HepG2 (cell line): Measurements from ENCODE around the gene ERP44.

ENCODE experiments used
- ATF2 ChIP-seq: sonication (generic); formaldehyde crosslinking; IDR thresholded peaks from 2 replicates; pipeline ENCODE4 v1.4.0; 2020; ENCODE audit warnings: missing genetic modification reagents
- CBX5 ChIP-seq: sonication (generic); formaldehyde crosslinking; IDR thresholded peaks from 2 replicates; pipeline ENCODE4 v1.4.0; 2020; ENCODE audit warnings: missing genetic modification reagents, borderline replicate concordance
- MAFK ChIP-seq, 2 experiments: IDR thresholded peaks in 1 of 2; conservative IDR thresholded peaks in 1 of 2; 2 replicates each; pipeline ENCODE4 v1.6.1; 2011; ENCODE audit warnings: improper control_type of control experiment in 2 of 2, low read length in 2 of 2
- PHB2 ChIP-seq: fragments of 450-650 bp; IDR thresholded peaks from 2 replicates; pipeline ENCODE4 v1.6.1; 2018; ENCODE audit not compliant: partially characterized antibody
- POLR2A ChIP-seq, 2 experiments: IDR thresholded peaks; 2 replicates each; pipeline ENCODE4 v1.6.1; 2011; ENCODE audit warnings: low read depth in 2 of 2, low read length in 2 of 2, mild to moderate bottlenecking in 1 of 2, moderate library complexity in 1 of 2; ENCODE audit not compliant: insufficient read depth in 1 of 2
- POLR2AphosphoS5 ChIP-seq: IDR thresholded peaks from 2 replicates; pipeline ENCODE4 v1.6.1; 2012; ENCODE audit warnings: low read depth, low read length
- RAD21 ChIP-seq: fragments of 450-650 bp; formaldehyde crosslinking; IDR thresholded peaks from 2 replicates; pipeline ENCODE4 v1.5.0; 2020; ENCODE audit warnings: mild to moderate bottlenecking
- ZEB1 ChIP-seq: IDR thresholded peaks from 2 replicates; pipeline ENCODE4 v1.6.1; 2012; ENCODE audit warnings: mild to moderate bottlenecking, low read depth, inconsistent platforms; ENCODE audit not compliant: insufficient replicate concordance
- ZNF317 ChIP-seq: sonication (generic); formaldehyde crosslinking; IDR thresholded peaks from 2 replicates; pipeline ENCODE4 v1.5.0; 2020; ENCODE audit warnings: mild to moderate bottlenecking, missing genetic modification reagents
- ZNF772 ChIP-seq: sonication (generic); formaldehyde crosslinking; IDR thresholded peaks from 2 replicates; pipeline ENCODE4 v1.5.0; 2020; ENCODE audit warnings: mild to moderate bottlenecking, missing genetic modification reagents
- TF ChIP-seq, protein P1 (sequence below): sonication (generic); formaldehyde crosslinking; IDR thresholded peaks from 2 replicates; pipeline ENCODE4 v1.5.0; 2020; ENCODE audit warnings: mild to moderate bottlenecking, missing genetic modification reagents, moderate library complexity
- TF ChIP-seq, protein P2 (sequence below): IDR thresholded peaks from 2 replicates; pipeline ENCODE4 v1.6.1; 2016; ENCODE audit warnings: missing compliant biosample characterization, missing genetic modification reagents, borderline replicate concordance

DNA sequence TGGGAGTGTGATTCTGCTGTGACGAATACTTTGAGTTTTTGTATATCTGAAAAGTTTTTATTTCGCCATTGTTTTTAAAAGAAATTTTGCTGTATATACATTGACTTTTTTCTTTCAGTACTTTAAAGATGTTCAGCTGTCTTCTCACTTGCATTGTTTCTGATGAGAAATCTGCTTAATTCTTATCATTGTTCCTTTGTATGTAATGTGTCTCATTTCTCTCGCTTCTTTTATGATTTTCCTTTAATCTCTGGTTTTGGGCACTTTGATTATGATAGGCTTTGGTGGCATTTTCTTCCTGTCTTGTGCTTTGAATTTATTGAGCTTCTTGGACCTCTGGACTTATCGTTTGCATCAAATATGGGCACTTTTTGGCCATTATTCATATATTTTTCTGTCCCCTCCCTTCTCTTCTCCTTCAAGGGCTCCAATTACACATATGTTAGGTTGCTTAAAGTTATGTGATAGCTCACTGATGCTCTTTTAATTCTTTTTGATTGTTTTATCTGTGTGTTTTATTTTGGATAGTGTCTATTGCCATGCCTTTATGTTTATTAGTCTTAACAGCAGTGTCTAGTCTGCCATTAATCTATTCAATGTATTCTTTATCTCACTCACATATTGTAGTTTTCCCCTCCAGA, 161.7 kb downstream of the ERP44 start:
- TF ChIP-seq ZNF772 (CRISPR knock-in tag) (no peak), POLR2A (IDR thresholded peaks at IDR 0.05; ENCODE audit: insufficient read depth in 1 of 2, low read depth in 2 of 2, low read length in 2 of 2) (no peak), MAFK (conservative IDR thresholded peaks at IDR 0.05 in 1 of 2, IDR thresholded peaks at IDR 0.05 in 1 of 2; ENCODE audit: low read length in 2 of 2) (no peak), CBX5 (no peak), POLR2AphosphoS5 (no peak), RAD21 (CRISPR knock-in tag) (no peak), ATF2 (CRISPR knock-in tag) (no peak), ZEB1 (no peak), ZNF317 (CRISPR knock-in tag) (no peak), PHB2 (no peak)
- TF ChIP-seq, protein P1, sequence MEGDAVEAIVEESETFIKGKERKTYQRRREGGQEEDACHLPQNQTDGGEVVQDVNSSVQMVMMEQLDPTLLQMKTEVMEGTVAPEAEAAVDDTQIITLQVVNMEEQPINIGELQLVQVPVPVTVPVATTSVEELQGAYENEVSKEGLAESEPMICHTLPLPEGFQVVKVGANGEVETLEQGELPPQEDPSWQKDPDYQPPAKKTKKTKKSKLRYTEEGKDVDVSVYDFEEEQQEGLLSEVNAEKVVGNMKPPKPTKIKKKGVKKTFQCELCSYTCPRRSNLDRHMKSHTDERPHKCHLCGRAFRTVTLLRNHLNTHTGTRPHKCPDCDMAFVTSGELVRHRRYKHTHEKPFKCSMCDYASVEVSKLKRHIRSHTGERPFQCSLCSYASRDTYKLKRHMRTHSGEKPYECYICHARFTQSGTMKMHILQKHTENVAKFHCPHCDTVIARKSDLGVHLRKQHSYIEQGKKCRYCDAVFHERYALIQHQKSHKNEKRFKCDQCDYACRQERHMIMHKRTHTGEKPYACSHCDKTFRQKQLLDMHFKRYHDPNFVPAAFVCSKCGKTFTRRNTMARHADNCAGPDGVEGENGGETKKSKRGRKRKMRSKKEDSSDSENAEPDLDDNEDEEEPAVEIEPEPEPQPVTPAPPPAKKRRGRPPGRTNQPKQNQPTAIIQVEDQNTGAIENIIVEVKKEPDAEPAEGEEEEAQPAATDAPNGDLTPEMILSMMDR: no peak
- TF ChIP-seq, protein P2, sequence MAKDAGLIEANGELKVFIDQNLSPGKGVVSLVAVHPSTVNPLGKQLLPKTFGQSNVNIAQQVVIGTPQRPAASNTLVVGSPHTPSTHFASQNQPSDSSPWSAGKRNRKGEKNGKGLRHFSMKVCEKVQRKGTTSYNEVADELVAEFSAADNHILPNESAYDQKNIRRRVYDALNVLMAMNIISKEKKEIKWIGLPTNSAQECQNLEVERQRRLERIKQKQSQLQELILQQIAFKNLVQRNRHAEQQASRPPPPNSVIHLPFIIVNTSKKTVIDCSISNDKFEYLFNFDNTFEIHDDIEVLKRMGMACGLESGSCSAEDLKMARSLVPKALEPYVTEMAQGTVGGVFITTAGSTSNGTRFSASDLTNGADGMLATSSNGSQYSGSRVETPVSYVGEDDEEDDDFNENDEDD (CRISPR knock-in tag): no peak
